ENCODE data around the gene CAPS2. TPM values are rescaled to one million over a fixed set of nuclear protein-coding genes. Genes with fewer than 3 reads are reported as not detected.

Gene CAPS2
- polyA plus RNA-seq, 1 donor (not counting 4 experiments of a cell fraction or from before 2014, with no cell fraction given) = 2.2 TPM

GRCh38 chr12:75374971-75375370, 44.8 kb upstream of the CAPS2 start:
- no peaks in the 10 kb centered on the region for H3K36me3 ChIP-seq (ENCODE audit: control insufficient read depth in 2 of 2, extremely low read depth in 1 of 2, insufficient read depth in 2 of 2, low read length in 2 of 2)
- H3K4me2 ChIP-seq (ENCODE audit: control insufficient read depth, extremely low read depth, insufficient read depth, low read depth, low read length) = no peak overlapping the region
- FAIRE-seq = no peak
- H3K4me3 ChIP-seq (ENCODE audit: control insufficient read depth in 2 of 3, extremely low read depth in 1 of 3, insufficient read depth in 2 of 3, low read depth in 1 of 3, low read length in 3 of 3) = no peak overlapping the region
- dilution Hi-C loops (cut with MboI; ENCODE audit: extremely low pct_ligation_motif_present, low sequenced_read_pairs) = no loop called here
- H3K9me3 ChIP-seq (ENCODE audit: control insufficient read depth, low read depth, low read length) = no peaks in the 10 kb centered on the region
- H3K27ac ChIP-seq (ENCODE audit: control insufficient read depth, insufficient read depth, low read length) = no peak overlapping the region
- DNase-seq (ENCODE audit: low read depth, low spot score) = no peak
- no peaks in the 10 kb centered on the region for H3K79me2 ChIP-seq (ENCODE audit: control insufficient read depth, insufficient read depth, low read length)
- H2AFZ ChIP-seq (ENCODE audit: control insufficient read depth, low read length) = no peak overlapping the region
- peaks cover under 1% of the 10 kb centered on the region for H3K4me1 ChIP-seq (ENCODE audit: control insufficient read depth, extremely low read depth, insufficient read depth, low read length)
- no peak for TF ChIP-seq EZH2 (IDR thresholded peaks at IDR 0.05; ENCODE audit: low read length)
- TF ChIP-seq, protein P1, sequence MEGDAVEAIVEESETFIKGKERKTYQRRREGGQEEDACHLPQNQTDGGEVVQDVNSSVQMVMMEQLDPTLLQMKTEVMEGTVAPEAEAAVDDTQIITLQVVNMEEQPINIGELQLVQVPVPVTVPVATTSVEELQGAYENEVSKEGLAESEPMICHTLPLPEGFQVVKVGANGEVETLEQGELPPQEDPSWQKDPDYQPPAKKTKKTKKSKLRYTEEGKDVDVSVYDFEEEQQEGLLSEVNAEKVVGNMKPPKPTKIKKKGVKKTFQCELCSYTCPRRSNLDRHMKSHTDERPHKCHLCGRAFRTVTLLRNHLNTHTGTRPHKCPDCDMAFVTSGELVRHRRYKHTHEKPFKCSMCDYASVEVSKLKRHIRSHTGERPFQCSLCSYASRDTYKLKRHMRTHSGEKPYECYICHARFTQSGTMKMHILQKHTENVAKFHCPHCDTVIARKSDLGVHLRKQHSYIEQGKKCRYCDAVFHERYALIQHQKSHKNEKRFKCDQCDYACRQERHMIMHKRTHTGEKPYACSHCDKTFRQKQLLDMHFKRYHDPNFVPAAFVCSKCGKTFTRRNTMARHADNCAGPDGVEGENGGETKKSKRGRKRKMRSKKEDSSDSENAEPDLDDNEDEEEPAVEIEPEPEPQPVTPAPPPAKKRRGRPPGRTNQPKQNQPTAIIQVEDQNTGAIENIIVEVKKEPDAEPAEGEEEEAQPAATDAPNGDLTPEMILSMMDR (optimal IDR thresholded peaks at IDR 0.05 in 1 of 3, IDR thresholded peaks at IDR 0.05 in 1 of 3, conservative IDR thresholded peaks at IDR 0.05 in 1 of 3; ENCODE audit: extremely low read depth in 1 of 3, insufficient read depth in 2 of 3, low read length in 3 of 3) = no peak
- H3K9ac ChIP-seq (ENCODE audit: control insufficient read depth, extremely low read depth, insufficient read depth, low read length) = no peak overlapping the region
- H3K9me1 ChIP-seq (ENCODE audit: control insufficient read depth, extremely low read depth, insufficient read depth, low read length) = no peaks in the 10 kb centered on the region
- no peaks in the 10 kb centered on the region for H4K20me1 ChIP-seq (ENCODE audit: control insufficient read depth, extremely low read depth, insufficient read depth, low read length)
- no peaks in the 10 kb centered on the region for H3K27me3 ChIP-seq (ENCODE audit: control insufficient read depth, extremely low read depth, insufficient read depth, low read length)

- dilution Hi-C loops (cut with MboI; ENCODE audit: extremely low pct_ligation_motif_present, low sequenced_read_pairs) = no loop called here
- H3K27ac ChIP-seq (ENCODE audit: control insufficient read depth, insufficient read depth, low read length) = no peak overlapping the region
- no peaks in the 10 kb centered on the region for H3K79me2 ChIP-seq (ENCODE audit: control insufficient read depth, insufficient read depth, low read length)
- H3K4me2 ChIP-seq (ENCODE audit: control insufficient read depth, extremely low read depth, insufficient read depth, low read depth, low read length) = no peak overlapping the region
- DNase-seq (ENCODE audit: low read depth, low spot score) (no peak), FAIRE-seq (no peak)
- H2AFZ ChIP-seq (ENCODE audit: control insufficient read depth, low read length) = no peak overlapping the region
- H3K9me3 ChIP-seq (ENCODE audit: control insufficient read depth, low read depth, low read length) = no peaks in the 10 kb centered on the region
- no peaks in the 10 kb centered on the region for H3K4me1 ChIP-seq (ENCODE audit: control insufficient read depth, extremely low read depth, insufficient read depth, low read length)
- no peaks in the 10 kb centered on the region for H3K9me1 ChIP-seq (ENCODE audit: control insufficient read depth, extremely low read depth, insufficient read depth, low read length)
- no peaks in the 10 kb centered on the region for H3K27me3 ChIP-seq (ENCODE audit: control insufficient read depth, extremely low read depth, insufficient read depth, low read length)
- H3K4me3 ChIP-seq (ENCODE audit: control insufficient read depth in 2 of 3, extremely low read depth in 1 of 3, insufficient read depth in 2 of 3, low read depth in 1 of 3, low read length in 3 of 3) = no peak overlapping the region
- no peaks in the 10 kb centered on the region for H4K20me1 ChIP-seq (ENCODE audit: control insufficient read depth, extremely low read depth, insufficient read depth, low read length)
- TF ChIP-seq EZH2 (IDR thresholded peaks at IDR 0.05; ENCODE audit: low read length) = no peak
- TF ChIP-seq, protein P1 (optimal IDR thresholded peaks at IDR 0.05 in 1 of 3, IDR thresholded peaks at IDR 0.05 in 1 of 3, conservative IDR thresholded peaks at IDR 0.05 in 1 of 3; ENCODE audit: extremely low read depth in 1 of 3, insufficient read depth in 2 of 3, low read length in 3 of 3) = no peak
- no peak overlapping the region for H3K9ac ChIP-seq (ENCODE audit: control insufficient read depth, extremely low read depth, insufficient read depth, low read length)
- no peaks in the 10 kb centered on the region for H3K36me3 ChIP-seq (ENCODE audit: control insufficient read depth in 2 of 2, extremely low read depth in 1 of 2, insufficient read depth in 2 of 2, low read length in 2 of 2)
Observed at GRCh38 chr12:75366629-75367028, 36.5 kb upstream of the CAPS2 start.
